ENCODE data around the gene LMBRD1.

GRCh38 chr6:69843189-69843588 is 46.4 kb upstream of the LMBRD1 start:
- TF ChIP-seq CTCF (IDR thresholded peaks at IDR 0.05; ENCODE audit: borderline replicate concordance, extremely low read depth, low read length, poor library complexity, severe bottlenecking) (no peak), EZH2 (IDR thresholded peaks at IDR 0.05; ENCODE audit: borderline replicate concordance, low read depth, low read length, severe bottlenecking) (no peak)
